ENCODE measurements around the gene MAP1LC3B. TPM values are rescaled to one million over a fixed set of nuclear protein-coding genes. Genes with fewer than 3 reads are reported as not detected.

Gene MAP1LC3B
- total RNA-seq (2022; extraction: Qiagen RNA extraction; ENCODE audit: low read depth), result 79.3 to 100 TPM (median 83.2 TPM) in 5 replicates

DNA sequence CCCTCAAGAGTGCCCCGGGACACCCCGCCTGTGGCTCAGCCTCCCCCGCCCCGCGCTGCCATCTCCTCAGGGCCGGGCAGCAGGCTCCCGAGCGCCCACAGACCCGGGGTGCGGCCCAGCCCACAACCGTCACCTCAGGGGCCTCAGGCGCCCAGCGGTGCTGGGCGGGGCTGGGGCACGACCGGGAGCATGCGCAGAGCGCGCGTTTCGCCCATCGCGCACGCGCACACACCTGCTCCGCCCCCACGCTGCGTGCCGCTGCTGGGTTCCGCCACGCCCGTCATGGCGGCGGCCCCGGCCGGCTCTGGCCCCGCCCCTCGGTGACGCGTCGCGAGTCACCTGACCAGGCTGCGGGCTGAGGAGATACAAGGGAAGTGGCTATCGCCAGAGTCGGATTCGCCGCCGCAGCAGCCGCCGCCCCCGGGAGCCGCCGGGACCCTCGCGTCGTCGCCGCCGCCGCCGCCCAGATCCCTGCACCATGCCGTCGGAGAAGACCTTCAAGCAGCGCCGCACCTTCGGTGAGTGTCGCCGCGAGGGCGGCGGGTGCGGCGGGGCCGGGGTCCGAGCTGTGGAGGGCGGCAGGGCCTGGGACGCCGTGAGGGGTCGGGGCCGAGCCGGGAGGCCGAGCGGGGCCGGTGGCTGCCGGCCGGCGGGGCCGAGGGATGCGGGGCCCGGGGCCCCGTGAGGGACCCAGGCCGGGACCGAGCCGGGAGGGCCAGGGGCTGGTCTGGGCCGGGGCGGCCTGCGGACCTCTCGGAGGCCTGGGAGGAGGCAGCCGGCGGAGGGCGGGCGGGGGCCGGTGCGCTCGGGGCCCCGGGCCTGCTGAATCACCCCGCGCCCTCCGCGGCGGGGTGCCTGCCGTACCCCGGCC is at the start of gene MAP1LC3B:
Gene MAP1LC3B (plus strand): TSS at position 387 of the 871 bp plus-strand sequence. CDS start 92 bp downstream, at position 479.

DNA sequence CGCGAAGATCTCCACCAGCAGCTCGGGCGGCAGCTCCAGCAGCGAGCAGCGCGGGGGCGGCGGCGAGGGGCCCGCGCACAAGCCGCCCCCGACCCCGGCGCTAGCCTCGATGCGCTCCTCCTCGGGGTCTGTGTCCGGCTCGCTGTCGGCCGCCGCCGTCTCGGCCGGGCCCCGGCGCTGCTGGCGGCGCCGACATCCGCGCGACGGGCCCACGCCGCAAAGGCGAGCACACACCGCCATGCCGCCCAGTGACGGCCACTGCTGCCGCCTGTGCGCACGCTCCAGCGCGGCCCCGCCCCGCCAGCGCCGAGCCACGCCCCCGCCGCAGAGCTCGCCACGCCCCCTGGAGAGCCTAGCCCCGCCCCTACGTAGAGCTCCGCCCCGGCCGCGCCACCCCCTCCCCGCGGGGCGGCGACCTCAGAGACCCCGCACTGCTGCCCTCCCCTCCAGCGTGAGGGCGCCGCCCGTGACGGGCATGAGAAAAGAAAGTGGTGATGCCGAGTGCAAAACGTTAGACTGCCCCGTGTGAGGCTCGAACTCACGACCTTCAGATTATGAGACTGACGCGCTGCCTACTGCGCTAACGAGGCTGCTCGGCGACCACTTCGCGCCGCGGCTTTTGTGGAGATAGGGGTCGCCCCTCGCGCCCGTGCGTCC is 8.5 kb upstream of the MAP1LC3B start, which contains the start of gene FBXO31:
Gene FBXO31 (minus strand): TSS at position 272 of the 657 bp plus-strand sequence. CDS start 32 bp downstream, at position 240.

Other genes starting within 250 kb of the MAP1LC3B start
- gene C16orf95, start 74.9 kb upstream of the MAP1LC3B start, total RNA-seq (2022; extraction: Qiagen RNA extraction; ENCODE audit: low read depth), result 4.9 to 7.8 TPM (median 6.2 TPM) in 5 replicates
- 16.6 to 26.1 TPM (median 24.9 TPM) in 5 replicates for gene FBXO31, start 8.6 kb upstream of the MAP1LC3B start, total RNA-seq (2022; extraction: Qiagen RNA extraction; ENCODE audit: low read depth)
- gene ZCCHC14, start 100.7 kb downstream of the MAP1LC3B start, total RNA-seq (2022; extraction: Qiagen RNA extraction; ENCODE audit: low read depth), result 6.9 to 9.0 TPM (median 8.2 TPM) in 5 replicates
- 1.3 to 2.2 TPM (median 1.9 TPM) in 5 replicates for gene JPH3, start 210.2 kb downstream of the MAP1LC3B start, total RNA-seq (2022; extraction: Qiagen RNA extraction; ENCODE audit: low read depth)